NCI-H187 (cell line): Measurements from ENCODE around the gene EFNA1.
"Not testable (repeated sequence)": the region's sequence is repeated elsewhere in the genome, so short reads cannot be mapped to it uniquely, and the experiment has no call there.

ENCODE experiments used
- DNase-seq, 2 experiments: peaks; one replicate each; lab custom pipeline; 2025; lab: John Stamatoyannopoulos, UW

EFNA1 gene

GRCh38 chr1:155145491-155145890 lies 17.8 kb downstream of the EFNA1 start:
- DNase-seq, result no peak

- DNase-seq, result not testable (repeated sequence)
Measured at GRCh38 chr1:155155996-155156643, 28.4 kb downstream of the EFNA1 start.

GRCh38 chr1:155158991-155159390 lies 31.3 kb downstream of the EFNA1 start:
- DNase-seq, result no peak

GRCh38 chr1:155160128-155160527 lies 32.5 kb downstream of the EFNA1 start:
- DNase-seq, result no peak

GRCh38 chr1:155162631-155163030 lies 35.0 kb downstream of the EFNA1 start:
- not testable (repeated sequence) for DNase-seq

GRCh38 chr1:155163785-155164184 lies 36.1 kb downstream of the EFNA1 start:
- not testable (repeated sequence) for DNase-seq

- not testable (repeated sequence) for DNase-seq
Measured at GRCh38 chr1:155164625-155165024, 36.9 kb downstream of the EFNA1 start.

- DNase-seq, result no peak
Measured at GRCh38 chr1:155166051-155166470, 38.4 kb downstream of the EFNA1 start.

GRCh38 chr1:155166471-155167165 lies 38.9 kb downstream of the EFNA1 start:
- DNase-seq, result no peak

- DNase-seq, result peak; percentile 69 to 73
Measured at GRCh38 chr1:155167166-155168104, 39.8 kb downstream of the EFNA1 start.

GRCh38 chr1:155168105-155168445 lies 40.4 kb downstream of the EFNA1 start:
- not testable (repeated sequence) for DNase-seq

GRCh38 chr1:155168456-155169210 lies 41.0 kb downstream of the EFNA1 start:
- DNase-seq, result no peak

GRCh38 chr1:155169541-155169940 lies 41.9 kb downstream of the EFNA1 start:
- no peak for DNase-seq

GRCh38 chr1:155170101-155170785 lies 42.6 kb downstream of the EFNA1 start:
- no peak for DNase-seq

GRCh38 chr1:155170806-155171205 lies 43.1 kb downstream of the EFNA1 start:
- no peak for DNase-seq

- no peak for DNase-seq
Measured at GRCh38 chr1:155171836-155172731, 44.4 kb downstream of the EFNA1 start.

- peak; percentile 98 to 99 for DNase-seq
Measured at GRCh38 chr1:155172732-155173477, 45.2 kb downstream of the EFNA1 start, which contains the start of gene KRTCAP2. TSS of gene KRTCAP2 (minus strand) at chr1:155173304. CDS start at chr1:155173224, 80 bp downstream.

GRCh38 chr1:155173478-155174323 lies 46.0 kb downstream of the EFNA1 start, which contains the start of gene TRIM46:
TSS of gene TRIM46 (plus strand) at chr1:155173849. CDS start at chr1:155173967, 118 bp downstream.
- peak; percentile 74 to 91 for DNase-seq
